ENCODE data around the gene NCOA5.

NCOA5 gene

GRCh38 chr20:46058599-46059281 lies 31.0 kb downstream of the NCOA5 start:
- no peak for DNase-seq

DNA sequence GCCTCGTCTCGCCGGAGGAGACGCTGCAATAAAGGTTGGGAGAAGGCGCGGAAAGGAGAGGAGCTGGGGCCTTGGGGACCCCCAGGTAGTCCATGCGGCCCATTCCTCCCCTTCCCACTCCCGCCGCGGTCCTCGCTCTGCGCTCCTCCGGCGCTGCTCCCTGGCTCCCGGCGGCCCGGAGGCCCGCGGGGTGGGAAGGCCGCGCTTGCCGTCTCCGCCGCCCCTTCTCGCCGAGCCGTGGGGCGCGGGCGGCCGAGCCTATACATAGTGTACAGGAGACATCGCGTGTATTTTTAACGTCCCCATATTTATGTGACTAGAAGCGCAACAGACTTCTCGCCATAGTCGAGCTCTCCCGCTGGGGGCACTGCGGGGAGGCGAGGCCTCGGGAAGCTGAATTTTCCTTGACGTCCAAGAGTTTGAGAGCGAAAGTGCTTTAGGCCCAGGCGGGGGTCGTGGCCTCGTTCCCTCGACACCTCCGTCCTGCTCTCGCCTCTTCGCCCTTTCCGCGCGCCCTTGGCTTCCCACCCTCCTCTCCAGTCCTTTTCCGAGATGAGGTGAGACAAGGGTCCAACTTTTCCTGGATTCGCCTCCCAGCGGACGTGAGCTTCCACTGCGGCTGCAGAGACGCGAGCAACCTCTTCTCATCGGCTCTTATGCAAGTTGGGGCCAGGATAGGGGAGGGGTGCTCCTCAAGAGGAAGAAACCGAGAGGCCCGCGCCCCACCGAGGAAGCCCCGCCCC lies 31.7 kb downstream of the NCOA5 start:
- DNase-seq: no peak

- DNase-seq: no peak
These were observed 32.5 kb downstream of the NCOA5 start for GRCh38 chr20:46056970-46057855.

DNA sequence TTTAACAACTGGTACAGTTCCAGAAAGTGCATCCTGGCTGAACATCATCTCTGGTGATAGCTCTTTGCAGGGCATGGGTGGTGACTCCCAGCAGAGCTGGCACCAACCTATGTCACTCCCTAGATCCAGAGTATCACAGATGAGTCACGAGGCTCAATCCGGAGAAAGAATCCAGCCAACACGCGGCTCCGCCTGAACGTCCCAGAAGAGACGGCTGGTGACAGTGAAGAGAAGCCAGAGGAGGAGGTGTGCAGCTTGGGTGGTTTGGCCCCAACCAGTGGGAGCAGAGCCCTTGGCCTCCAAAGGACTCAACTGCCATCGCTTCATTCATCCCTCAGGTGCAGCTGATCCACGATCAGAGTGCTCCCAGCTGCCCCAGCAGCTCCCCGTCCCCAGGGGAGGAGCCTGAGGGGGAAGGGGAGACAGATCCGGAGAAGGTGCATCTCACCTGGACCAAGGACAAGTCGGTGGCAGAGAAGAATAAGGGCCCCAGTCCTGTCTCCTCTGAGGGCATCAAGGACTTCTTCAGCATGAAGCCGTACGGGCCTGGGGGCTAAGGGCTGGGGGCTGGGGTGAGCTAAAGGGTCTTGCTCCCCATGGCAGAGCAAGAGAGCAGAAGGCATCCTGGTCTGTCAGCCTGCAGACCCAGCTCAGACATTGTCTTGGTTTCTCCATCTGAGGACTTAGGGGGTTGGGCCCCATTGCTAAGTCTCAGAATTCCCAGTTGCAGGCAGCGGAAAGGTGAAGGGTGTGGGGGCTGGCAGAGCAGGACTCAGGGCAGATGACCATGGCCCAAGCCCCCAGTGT lies 33.5 kb downstream of the NCOA5 start:
- no peak for DNase-seq

DNA sequence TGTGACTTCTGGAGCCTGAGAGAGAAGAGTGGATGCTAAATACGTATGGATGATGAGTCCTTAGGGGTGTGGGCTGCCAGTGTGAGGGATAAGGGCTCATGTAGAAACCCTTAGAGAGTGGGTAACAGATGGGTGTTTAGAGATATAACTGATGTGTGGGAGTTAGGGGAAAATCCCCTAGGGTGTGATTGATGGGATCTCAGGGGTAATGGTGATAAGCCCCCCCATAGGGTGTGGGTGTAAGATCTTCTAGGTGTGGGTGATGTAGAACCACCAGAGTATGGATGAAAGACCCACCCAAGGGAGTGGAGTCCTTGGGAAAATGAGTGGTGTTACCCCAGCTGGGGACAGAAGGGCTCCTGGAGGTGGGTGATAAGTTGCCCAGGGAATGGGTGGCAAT lies 34.5 kb downstream of the NCOA5 start:
- no peak for DNase-seq

- DNase-seq: no peak
These were observed 35.2 kb downstream of the NCOA5 start for GRCh38 chr20:46054606-46055005.

DNA sequence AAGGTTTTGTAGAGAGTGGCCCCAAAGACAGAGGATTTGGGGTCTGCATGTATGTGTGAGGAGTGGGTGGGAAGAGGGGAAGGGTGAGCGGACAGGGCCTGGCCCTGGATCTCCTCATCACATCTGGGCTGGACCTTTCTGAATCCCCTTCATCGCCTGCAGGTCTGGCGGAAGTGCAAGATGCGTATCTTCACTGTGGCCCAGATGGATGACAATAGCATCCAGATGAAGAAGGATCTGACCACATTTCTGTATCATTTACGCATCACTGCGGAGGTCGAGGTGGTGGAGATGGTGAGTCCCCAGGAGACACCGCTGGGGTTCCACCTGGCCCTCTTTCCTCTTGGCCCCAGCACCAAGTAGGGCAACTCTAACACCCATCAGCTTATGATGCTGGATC lies 36.3 kb downstream of the NCOA5 start:
- DNase-seq: no peak

DNA sequence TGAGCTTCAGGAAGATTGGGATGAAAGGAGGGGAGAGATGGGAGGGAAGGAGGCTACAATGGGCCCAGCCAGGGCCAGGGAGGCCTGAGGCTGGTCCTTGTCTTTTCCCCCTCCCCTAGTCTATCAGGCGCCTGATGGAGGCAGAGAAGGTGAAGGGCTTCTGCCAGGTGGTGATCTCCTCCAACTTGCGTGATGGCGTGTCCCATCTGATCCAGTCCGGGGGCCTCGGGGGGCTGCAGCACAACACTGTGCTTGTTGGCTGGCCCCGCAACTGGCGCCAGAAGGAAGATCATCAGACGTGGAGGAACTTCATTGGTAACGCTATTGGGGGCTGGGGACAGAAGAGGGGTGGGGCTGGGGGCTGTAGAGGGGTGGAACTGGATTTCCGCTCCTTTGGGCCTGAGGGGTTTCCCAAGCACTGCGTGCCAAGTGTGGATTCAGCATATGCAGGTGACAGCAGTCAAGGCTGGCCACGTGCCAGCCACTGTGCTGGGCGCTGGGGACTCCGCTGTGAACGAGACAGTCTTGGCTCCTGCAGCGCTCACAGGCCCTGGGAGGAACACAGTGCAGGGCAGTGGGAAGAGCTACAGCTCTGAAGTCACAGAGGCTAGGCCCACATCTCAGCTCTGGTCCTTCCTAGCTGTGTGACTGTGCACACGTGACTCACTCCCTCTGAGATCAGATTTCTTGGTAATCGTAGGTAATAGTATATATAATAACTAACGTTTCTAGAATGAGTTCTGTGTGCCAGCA lies 38.0 kb downstream of the NCOA5 start:
- DNase-seq: no peak

DNA sequence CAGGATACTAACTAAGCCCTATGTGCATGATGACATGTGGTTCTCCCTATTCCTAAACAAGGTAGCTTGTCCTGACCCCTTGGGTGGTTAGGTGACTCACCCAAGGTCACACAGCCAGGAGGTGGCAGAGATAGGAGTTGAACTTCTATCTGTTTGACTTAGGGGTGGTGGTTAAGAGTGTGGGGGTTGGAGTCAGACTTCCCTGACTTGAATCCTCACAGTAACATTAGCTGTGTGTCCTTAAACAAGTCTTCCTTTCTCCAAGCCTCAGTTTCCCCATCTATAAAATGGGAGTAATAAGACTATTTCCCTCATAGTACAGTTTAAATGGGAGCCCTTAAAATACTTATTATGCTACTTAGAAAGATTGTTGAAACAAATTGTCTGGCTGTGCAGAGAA lies 38.9 kb downstream of the NCOA5 start:
- no peak for DNase-seq

GRCh38 chr20:46050444-46050843 lies 39.3 kb downstream of the NCOA5 start:
- DNase-seq: no peak

DNA sequence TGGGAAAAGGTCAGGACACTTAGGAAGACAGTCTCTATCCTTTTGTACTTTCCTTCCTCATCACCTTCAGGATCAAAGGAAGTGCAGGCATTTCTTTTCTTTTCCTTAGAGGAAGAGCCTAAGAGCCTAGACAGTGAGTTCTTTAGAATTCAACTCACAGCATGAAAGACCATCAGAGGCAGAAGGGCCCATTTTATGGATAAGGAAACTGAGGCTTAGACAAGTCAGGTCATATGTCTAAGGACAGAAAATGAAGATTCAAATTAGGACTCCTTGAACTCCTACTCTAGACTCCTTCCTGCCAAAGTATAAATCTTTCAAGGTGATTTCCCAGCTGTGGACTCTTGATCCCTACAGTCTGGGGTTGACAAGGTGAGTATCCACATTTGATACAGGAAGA lies 39.9 kb downstream of the NCOA5 start:
- DNase-seq: no peak

GRCh38 chr20:46049190-46049589 lies 40.6 kb downstream of the NCOA5 start:
- no peak for DNase-seq

GRCh38 chr20:46047821-46048220 lies 41.9 kb downstream of the NCOA5 start:
- no peak for DNase-seq

DNA sequence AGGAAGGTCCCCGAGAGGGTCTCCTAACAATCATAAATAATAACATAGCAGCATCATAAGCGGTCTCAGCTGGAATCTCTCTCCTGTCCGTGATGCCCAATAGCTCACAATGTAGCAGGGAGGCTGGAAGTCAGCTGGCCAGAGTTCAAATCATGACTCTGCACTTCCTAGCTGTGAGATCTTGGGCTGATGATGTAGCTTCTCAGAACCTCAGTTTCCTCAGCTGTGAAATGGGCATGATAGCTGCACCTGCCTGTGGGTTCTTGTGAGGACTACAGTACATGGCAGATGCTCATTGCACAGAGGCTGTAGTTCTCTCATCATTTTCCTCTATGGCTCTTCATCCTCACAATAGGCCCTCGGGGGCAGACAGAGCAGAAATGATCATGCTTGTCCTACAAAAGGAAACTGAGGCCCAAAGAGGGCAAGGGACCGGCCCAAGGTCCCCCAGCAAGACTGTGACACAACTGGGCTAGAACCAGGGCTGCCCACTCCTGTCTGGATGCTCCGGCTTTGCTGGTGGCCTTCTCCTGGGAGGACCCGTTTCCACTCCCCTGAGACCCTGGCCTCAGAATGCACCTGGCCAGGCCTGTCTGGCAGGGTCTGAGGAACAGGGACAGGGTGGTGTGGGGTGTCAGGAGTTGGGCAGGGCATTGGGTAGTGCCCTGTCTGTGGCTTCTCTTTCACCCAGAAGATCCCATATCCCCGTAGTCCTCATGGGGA lies 43.0 kb downstream of the NCOA5 start:
- DNase-seq: no peak

GRCh38 chr20:46044896-46045295 lies 44.9 kb downstream of the NCOA5 start:
- no peak for DNase-seq

DNA sequence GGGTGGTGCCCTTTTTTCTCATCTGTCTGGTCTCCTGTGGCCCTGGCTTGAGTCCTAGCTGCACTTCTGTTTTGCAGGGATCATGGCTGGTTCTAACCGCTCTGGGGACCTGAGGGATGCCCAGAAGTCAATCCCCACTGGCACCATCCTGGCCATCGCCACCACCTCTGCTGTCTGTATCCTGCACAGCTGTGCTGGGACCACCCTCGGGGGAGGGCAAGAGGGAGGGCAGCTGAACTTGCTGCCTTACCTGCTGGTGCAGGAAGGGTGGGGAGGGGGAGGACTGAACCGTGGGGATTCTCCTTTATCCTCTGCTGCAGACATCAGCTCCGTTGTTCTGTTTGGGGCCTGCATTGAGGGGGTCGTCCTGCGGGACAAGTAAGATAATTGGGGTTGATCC lies 46.2 kb downstream of the NCOA5 start:
- no peak for DNase-seq

DNA sequence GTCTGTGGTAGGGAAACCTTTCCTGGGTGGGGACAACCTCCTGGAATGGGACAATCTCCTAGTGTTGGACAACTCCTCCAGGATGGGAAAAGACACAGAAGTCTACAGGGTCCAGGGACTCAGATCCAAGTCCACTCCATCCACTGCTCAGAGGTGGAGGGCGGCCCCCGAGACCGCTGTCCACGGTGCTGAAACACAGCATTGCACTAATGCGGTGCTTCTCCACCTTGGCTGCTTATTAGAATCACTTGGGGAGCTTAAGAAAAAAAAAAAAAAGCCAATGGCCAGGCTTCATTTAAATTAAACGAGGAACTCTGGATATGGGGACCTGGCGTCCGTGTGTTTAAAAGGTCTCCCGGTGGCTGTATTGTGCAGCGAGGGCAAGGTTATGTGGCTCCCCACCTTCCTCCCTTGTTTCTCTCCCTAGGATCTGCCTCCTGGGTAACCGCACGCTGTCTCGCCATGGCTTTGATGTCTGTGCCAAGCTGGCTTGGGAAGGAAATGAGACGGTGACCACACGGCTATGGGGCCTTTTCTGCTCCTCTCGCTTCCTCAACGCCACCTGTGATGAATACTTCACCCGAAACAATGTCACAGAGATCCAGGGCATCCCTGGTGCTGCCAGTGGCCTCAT lies 48.7 kb downstream of the NCOA5 start:
- no peak for DNase-seq

- no peak for DNase-seq
These were observed 52.7 kb downstream of the NCOA5 start for GRCh38 chr20:46037036-46037435.

DNA sequence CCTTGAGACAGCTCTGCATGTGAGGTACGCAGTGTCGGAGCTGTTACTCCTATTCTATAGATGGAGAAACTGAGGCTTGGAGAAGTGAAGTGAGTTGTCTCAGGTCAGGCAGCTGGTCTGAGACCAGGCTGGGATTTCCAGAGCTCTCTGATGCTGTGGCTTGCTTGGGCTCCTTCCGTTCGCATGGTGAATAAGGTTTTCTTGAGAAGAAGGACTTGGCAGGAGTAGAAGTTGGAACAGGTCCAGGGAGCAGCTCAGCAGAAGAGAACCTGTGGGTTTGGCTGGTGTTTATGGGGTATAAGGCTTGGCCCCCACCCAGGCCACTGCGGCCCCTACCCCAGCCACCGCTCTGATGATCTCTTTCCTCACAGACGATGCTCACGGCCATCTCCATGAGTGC lies 53.4 kb downstream of the NCOA5 start:
- DNase-seq: no peak

DNA sequence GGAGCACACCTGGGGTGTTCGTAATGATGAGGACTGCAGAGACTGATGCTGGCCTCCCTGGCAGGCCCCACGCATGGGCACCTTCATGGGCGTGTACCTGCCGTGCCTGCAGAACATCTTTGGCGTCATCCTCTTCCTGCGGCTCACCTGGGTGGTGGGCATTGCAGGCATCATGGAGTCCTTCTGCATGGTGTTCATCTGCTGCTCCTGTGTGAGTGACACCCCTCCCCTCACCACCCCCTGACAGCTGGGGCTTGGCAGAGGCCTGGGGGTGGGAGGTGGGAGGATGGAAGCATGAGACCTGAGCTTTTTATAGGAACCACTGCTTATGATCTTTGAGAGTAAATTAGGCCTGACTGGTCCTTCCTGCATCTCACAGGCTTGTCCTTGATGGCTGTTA lies 54.0 kb downstream of the NCOA5 start:
- no peak for DNase-seq

DNA sequence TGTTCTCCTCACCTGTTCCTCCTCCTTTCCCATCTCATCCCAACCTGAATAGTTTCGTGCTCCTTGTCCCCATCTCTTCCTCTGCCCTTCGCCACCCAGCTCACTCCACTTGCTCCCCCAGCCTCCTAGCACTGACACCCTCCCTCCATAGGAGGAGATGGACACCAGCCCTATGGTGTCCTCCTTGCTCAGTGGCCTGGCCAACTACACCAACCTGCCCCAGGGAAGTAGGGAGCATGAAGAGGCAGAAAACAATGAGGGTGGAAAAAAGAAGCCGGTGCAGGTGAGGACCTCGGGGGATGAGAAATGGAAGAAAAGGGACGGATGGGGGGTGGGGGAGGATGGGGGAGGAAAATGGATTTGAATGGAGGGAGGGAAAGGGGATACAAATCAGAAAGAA lies 54.5 kb downstream of the NCOA5 start:
- no peak for DNase-seq
